HepG2 (cell line): ENCODE data around the gene MBD4. TPM values are rescaled to one million over a fixed set of nuclear protein-coding genes. Genes with fewer than 3 reads are reported as not detected.

Experiments
- polyA plus RNA-seq, 8 experiments: library from polyadenylated mRNA; depleted of rRNA in 3 of 8; stranded (reverse) in 7 of 8; unstranded in 1 of 8; fragments of >200 nt; fragmentation: Illumina TruSeq in 4 of 8; extraction: Trizol in 4 of 8; gene quantifications; 2 replicates each; pipeline versions ENCODE4 v1.2.1 to v1.2.3, GENCODE V29; 2011 to 2016; ENCODE audit warnings: low read depth in 4 of 8, missing spikeins in 1 of 8, mixed read lengths in 1 of 8; ENCODE audit not compliant: insufficient read depth in 1 of 8
- small RNA-seq, 3 experiments: library from RNA; depleted of rRNA; stranded (forward); fragments of <200 nt; gene quantifications; one replicate each; pipeline ENCODE3, GENCODE V24; 2012; ENCODE audit warnings: low read depth in 2 of 3, low replicate concordance in 1 of 3; ENCODE audit not compliant: insufficient read length in 3 of 3, insufficient read depth in 2 of 3
- total RNA-seq, 5 experiments: library from RNA; depleted of rRNA; stranded (reverse); fragments of >200 nt; fragmentation: Illumina TruSeq; extraction: Trizol; gene quantifications; 2 replicates each; pipeline ENCODE4 v1.2.3, GENCODE V29; 2016; ENCODE audit warnings: low read depth in 1 of 5

The MBD4 gene
- total and polyA plus RNA-seq, 2 of the 13 experiments (the other 11 are each of a cell fraction or from before 2014, with no cell fraction given): 14.9 to 25.3 TPM

Small RNA genes lying within 50 kb of the gene (small RNA-seq; reads per million reads assigned to genes)
- gene SNORA7B: 0 to 1.3 (median 0.41) reads per million in 3 experiments

Other genes with a start within 250 kb of the MBD4 start
- 166 and 201 TPM in 2 replicates for gene COPG1, start 190.3 kb downstream of the MBD4 start, total RNA-seq (2016; rRNA removed; fragmentation: Illumina TruSeq; extraction: Trizol)
- 96.0 and 98.6 TPM in 2 replicates for gene COPG1, start 190.3 kb downstream of the MBD4 start, polyA plus RNA-seq (2011; rRNA removed)
- 37.5 and 52.4 TPM in 2 replicates for gene HMCES, start 161.1 kb downstream of the MBD4 start, total RNA-seq (2016; rRNA removed; fragmentation: Illumina TruSeq; extraction: Trizol)
- 16.1 and 20.1 TPM in 2 replicates for gene HMCES, start 161.1 kb downstream of the MBD4 start, polyA plus RNA-seq (2011; rRNA removed)
- gene EFCAB12, start 11.3 kb downstream of the MBD4 start, total RNA-seq (2016; rRNA removed; fragmentation: Illumina TruSeq; extraction: Trizol): 0.11 and 0.31 TPM in 2 replicates
- gene EFCAB12, start 11.3 kb downstream of the MBD4 start, polyA plus RNA-seq (2011; rRNA removed): 2.4 and 2.9 TPM in 2 replicates
- 10.3 and 10.8 TPM in 2 replicates for gene IFT122, start 276 bp upstream of the MBD4 start, total RNA-seq (2016; rRNA removed; fragmentation: Illumina TruSeq; extraction: Trizol)
- gene IFT122, start 276 bp upstream of the MBD4 start, polyA plus RNA-seq (2011; rRNA removed): 9.1 and 10.1 TPM in 2 replicates
- not detected in 2 replicates for gene RHO, start 88.7 kb upstream of the MBD4 start, total RNA-seq (2016; rRNA removed; fragmentation: Illumina TruSeq; extraction: Trizol)
- gene RHO, start 88.7 kb upstream of the MBD4 start, polyA plus RNA-seq (2011; rRNA removed): not detected in 2 replicates
- gene H1-8, start 103.2 kb upstream of the MBD4 start, total RNA-seq (2016; rRNA removed; fragmentation: Illumina TruSeq; extraction: Trizol): not detected in 2 replicates
- 0.08 TPM in 1 of 2 replicates, not detected in the other for gene H1-8, start 103.2 kb upstream of the MBD4 start, polyA plus RNA-seq (2011; rRNA removed)
- 15.9 and 25.3 TPM in 2 replicates for gene PLXND1, start 166.7 kb upstream of the MBD4 start, total RNA-seq (2016; rRNA removed; fragmentation: Illumina TruSeq; extraction: Trizol)
- 42.0 and 51.9 TPM in 2 replicates for gene PLXND1, start 166.7 kb upstream of the MBD4 start, polyA plus RNA-seq (2011; rRNA removed)